AG04449 (cell line): ENCODE measurements around the gene GFY.
A peak's percentile ranks its signal among the peaks of the same experiment; 100 is the strongest.

Source experiments
- CTCF ChIA-PET: fragments of 350-600 bp; formaldehyde crosslinking; extraction: SDS; loops from one replicate; lab custom pipeline; 2021; ENCODE audit warnings: antibody characterized with exemption; lab: Yijun Ruan, JAX
- POLR2A ChIA-PET: fragments of 400-600, 350-600 bp; formaldehyde crosslinking; extraction: SDS; loops from one replicate; lab custom pipeline; 2020; ENCODE audit warnings: antibody characterized with exemption, inconsistent platforms; lab: Yijun Ruan, JAX
- DNase-seq: peaks from one replicate; pipeline ENCODE4 v3.0.0-alpha.2; 2010; ENCODE audit warnings: low read depth, low spot score
- H3K4me3 ChIP-seq: 2 replicates; pipeline ENCODE4 v1.5.1; 2011; ENCODE audit warnings: low read depth, mild to moderate bottlenecking, control low read depth, low read length
- CTCF ChIP-seq: IDR thresholded peaks from one replicate; pipeline ENCODE4 v1.5.1; 2011; ENCODE audit warnings: mild to moderate bottlenecking, moderate library complexity, low read length, control low read depth, inconsistent platforms; ENCODE audit not compliant: insufficient read depth; ENCODE audit errors: missing control alignments

GFY gene

GRCh38 chr19:49448432-49448786 is 23.2 kb downstream of the GFY start:
- TF ChIP-seq CTCF: no peak
- no peak for DNase-seq
- no peak overlapping the region for H3K4me3 ChIP-seq
- ChIA-PET POLR2A (no interaction called here), CTCF (interaction anchor here (1.6 to 5.6 kb wide), 3 partner anchors 25 to 147 kb away, joined by 3 to 50 read pairs (median 5); no protein-coding TSS in a partner anchor)

- H3K4me3 ChIP-seq: peak overlapping the region; percentile 40
- TF ChIP-seq CTCF: no peak
- DNase-seq: no peak
- CTCF ChIA-PET: interaction anchor here (1.0 to 1.3 kb wide), 3 partner anchors 44 to 97 kb away, joined by 3 read pairs; no protein-coding TSS in a partner anchor
- POLR2A ChIA-PET: no interaction called here
Observed at GRCh38 chr19:49450405-49450804, 25.2 kb downstream of the GFY start.

- peak within 1 kb of the TSS; percentile 96 for H3K4me3 ChIP-seq
- peak; percentile 95 for DNase-seq
- TF ChIP-seq CTCF: peak; percentile 11
- POLR2A ChIA-PET: interaction anchor here (0.6 to 1.0 kb wide), 4 partner anchors 36 to 206 kb away, joined by 3 read pairs; partner anchors contain the start of genes RPL13A, RPS11 and TEAD2
- CTCF ChIA-PET: interaction anchor here (1.1 to 6.2 kb wide), 3 partner anchors 19 to 119 kb away, joined by 3 to 40 read pairs (median 3); partner anchors contain the start of gene FLT3LG
Observed at GRCh38 chr19:49451430-49452181, 26.4 kb downstream of the GFY start, which contains the start of gene PIH1D1. Gene PIH1D1, minus strand, starts transcription at chr19:49451814. Its CDS starts 240 bp downstream, at chr19:49451574.

- ChIA-PET CTCF (interaction anchor here (0.8 to 6.2 kb wide), 7 partner anchors 10 to 227 kb away, joined by 3 to 40 read pairs (median 3); partner anchors contain the start of gene FLT3LG), POLR2A (interaction anchor here (1.0 kb wide), 1 partner anchor 128 kb away, joined by 5 read pairs; the partner anchor contains the start of genes NOSIP and PRRG2)
- peak within 1 kb of the TSS; percentile 72 for H3K4me3 ChIP-seq
- no peak for TF ChIP-seq CTCF
- DNase-seq: peak; percentile 85
Observed at GRCh38 chr19:49453013-49453756, 28.0 kb downstream of the GFY start, which contains the start of gene ALDH16A1. Gene ALDH16A1, plus strand, starts transcription at chr19:49453225. Its CDS starts 107 bp downstream, at chr19:49453332.

- ChIA-PET CTCF (interaction anchor here (0.7 to 6.2 kb wide), 6 partner anchors 11 to 228 kb away, joined by 3 to 40 read pairs (median 4); partner anchors contain the start of gene FLT3LG), POLR2A (interaction anchor here (1.0 kb wide), 1 partner anchor 127 kb away, joined by 5 read pairs; the partner anchor contains the start of genes NOSIP and PRRG2)
- H3K4me3 ChIP-seq: peak overlapping the region; percentile 72
- no peak for DNase-seq
- no peak for TF ChIP-seq CTCF
Observed at GRCh38 chr19:49453757-49454240, 28.6 kb downstream of the GFY start.
